ENCODE data around the gene DHX8.
"Not testable (repeated sequence)": the region's sequence is repeated elsewhere in the genome, so short reads cannot be mapped to it uniquely, and the experiment has no call there.

Gene DHX8

DNA sequence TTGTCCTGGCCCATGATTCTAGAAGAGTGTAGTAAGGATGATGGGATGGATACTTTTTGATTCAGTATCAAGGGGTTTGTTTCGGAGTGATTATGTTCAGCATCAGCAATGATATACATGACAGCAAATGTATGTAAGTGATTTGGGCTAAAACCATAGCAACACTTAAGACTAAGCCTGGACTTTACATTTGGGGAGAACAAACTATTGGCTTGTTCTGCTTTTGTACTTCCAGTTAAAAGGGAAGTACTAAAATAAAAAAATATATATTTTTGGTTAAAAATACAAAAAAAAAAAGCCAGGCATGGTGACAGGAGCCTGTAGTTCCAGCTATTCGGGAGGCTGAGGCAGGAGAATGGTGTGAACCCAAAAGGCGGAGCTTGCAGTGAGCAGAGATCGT lies 20.5 kb upstream of the DHX8 start:
- no peak for DNase-seq

DNA sequence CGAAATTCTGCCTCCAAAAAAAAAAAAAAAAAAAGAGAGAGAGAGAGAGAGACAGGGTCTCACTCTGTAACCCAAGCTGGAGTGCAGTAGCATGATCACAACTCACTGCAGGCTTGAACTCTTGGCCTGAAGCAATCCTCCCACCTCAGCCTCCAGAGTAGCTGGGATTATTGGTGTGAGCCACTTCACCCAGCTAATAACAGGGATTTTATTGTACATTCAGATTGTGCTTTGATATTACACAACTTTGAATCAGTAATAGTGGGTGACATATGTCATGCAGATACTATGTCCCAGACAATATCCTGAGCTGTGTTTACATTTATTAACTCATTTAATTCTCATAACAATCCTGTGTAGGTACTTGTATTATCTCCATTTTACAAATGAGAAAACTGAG lies 19.7 kb upstream of the DHX8 start:
- DNase-seq = no peak

DNA sequence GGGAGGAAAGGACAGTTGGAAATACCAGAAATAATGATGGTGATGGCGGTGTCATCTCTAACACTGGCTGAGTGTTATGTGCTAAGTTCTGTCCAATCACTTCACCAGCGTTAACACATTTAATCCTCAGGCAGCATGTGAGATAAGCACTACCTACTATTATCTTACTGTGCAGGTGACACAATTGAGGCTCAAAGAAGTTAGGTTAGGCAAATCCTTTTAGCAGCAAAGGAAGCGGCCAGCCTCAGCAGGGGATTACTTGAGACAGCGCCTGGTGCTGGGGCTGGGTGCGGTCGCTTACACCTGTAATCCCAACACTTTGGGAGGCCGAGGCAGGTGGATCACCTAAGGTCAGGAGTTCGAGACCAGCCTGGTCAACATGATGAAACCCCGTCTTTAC lies 18.7 kb upstream of the DHX8 start:
- no peak for DNase-seq

DNA sequence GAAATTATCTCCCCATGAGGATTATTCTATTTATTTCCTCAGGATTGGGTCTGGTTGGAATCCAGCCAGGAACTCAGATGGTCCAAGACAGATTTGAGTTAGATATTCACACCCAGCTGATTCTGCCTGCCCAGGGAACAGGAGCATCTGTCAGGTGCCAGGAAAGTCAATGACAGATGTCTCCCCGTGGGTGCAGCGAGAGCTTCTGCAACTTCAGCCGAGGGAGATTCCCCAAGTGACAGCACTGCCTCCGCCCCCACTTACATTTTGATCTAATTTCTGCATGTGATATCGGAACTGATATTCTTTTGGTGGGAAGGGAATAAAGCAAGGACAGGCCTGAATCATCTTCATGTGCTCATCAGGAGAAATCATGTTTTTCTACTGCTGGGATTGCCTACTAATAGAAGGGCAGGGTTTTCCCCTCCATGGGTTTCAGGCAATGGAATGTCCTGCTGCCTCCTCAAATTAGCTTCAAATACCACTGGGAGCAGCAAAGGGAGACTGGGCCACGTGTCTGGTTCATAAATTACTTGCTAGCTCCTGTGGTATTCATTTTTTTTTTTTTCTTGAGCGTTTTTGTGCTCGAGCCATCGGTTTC lies 15.7 kb upstream of the DHX8 start:
- DNase-seq = peak; percentile 63

DNA sequence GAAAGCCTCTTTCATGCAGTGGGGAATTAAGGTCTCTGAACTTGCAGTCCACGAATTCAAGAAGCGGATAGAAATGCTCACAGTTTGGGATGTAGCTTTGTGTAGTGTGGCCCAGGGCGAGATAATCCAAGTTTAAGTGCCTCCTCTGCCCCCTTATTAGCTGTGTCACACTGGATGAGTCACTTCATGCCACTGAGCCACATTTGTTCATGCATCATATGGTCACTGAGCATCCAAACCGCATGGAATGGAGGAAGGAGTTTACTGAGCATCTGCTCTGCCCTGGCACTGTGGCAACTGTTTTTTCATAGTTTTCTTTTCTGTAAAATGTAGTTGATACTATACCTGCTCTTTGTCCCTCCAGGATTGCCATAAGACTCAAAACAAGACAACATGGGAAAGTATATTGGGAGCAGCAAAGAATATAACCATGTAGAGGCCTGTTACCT lies 15.1 kb upstream of the DHX8 start:
- peak; percentile 39 for DNase-seq

DNA sequence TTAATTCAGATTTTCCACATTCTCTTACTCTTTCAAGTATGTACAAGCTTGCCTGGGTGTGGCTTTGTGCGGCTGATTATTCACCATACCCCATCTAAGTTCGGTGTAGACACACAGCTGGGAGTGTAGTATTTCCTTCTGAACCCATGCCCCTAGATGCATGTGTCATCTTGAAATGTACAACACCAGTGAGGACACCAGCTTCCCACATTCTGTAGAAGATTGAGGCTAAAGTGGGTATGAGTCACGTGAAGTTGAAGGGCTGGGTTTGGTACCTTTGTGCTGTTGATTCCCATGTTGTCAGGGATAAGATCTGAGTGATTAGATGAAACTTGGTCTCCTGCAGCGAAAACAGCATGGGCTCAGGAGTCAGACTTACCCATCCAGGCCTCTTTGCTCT lies 14.6 kb upstream of the DHX8 start:
- DNase-seq = no peak

DNA sequence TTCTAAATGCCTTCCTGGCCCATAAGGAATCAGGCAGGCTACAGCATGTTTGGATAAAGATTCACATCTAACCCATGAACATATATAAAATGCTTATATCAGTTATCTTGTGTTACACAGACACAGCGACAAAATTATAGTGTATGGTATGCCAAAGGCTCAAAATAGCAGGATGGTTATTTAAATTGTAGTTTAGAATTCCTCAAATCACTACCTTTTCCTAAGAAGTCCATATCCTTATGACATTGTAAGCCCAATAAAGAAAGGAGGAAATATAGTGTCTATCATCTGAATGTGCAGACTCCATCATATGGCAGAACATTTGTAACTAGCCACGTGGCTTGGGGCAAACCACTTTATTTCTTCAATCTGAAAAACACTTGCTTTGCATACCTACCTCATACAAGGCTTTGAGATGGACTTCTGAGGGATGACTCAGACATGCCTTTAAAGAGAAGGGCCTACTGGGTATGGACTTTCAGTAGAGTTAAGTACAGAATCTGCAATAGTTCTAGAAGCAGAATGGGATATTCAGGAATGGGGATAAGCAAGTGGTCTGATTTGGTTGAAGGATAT lies 12.1 kb upstream of the DHX8 start:
- DNase-seq = no peak

DNA sequence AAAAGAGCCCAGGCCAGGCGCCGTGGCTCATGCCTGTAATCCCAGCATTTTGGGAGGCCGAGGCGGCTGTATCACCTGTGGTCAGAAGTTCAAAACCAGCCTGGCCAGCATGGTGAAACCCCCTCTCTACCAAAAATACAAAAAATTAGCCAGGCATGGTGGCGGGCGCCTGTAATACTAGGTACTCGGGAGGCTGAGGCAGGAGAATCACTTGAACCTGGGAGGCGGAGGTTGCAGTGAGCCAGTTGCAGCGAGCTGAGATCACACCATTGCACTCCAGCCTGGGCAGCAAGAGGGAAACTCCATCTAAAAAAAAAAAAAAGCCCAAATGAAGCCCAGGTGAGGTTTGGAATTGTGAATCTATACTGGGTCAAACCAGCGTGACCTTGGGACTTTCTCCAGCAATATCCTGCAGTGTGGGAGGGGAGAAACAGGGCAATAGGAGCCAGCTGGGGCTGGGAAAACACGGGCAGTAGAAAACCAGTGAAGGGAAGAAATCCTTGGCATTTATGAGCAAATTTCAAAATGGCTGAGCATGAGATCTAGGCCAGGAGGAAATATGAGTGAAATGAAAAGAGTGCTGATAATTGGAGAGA lies 8.2 kb upstream of the DHX8 start:
- DNase-seq = no peak

DNA sequence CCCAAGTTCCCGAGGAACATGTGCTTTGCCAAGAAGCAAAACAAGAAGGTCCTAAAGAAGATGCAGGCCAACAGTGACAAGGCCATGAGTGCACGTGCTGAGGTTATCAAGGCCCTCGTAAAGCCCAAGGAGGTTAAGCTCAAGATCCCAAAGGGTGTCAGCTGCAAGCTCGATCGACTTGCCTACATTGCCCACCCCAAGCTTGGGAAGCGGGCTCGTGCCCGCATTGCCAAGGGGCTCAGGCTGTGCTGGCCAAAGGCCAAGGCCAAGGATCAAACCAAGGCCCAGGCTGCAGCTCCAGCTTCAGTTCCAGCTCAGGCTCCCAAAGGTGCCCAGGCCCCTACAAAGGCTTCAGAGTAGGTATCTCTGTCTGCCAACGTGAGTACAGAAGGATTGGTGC lies 7.5 kb upstream of the DHX8 start:
- DNase-seq = not testable (repeated sequence)

DNA sequence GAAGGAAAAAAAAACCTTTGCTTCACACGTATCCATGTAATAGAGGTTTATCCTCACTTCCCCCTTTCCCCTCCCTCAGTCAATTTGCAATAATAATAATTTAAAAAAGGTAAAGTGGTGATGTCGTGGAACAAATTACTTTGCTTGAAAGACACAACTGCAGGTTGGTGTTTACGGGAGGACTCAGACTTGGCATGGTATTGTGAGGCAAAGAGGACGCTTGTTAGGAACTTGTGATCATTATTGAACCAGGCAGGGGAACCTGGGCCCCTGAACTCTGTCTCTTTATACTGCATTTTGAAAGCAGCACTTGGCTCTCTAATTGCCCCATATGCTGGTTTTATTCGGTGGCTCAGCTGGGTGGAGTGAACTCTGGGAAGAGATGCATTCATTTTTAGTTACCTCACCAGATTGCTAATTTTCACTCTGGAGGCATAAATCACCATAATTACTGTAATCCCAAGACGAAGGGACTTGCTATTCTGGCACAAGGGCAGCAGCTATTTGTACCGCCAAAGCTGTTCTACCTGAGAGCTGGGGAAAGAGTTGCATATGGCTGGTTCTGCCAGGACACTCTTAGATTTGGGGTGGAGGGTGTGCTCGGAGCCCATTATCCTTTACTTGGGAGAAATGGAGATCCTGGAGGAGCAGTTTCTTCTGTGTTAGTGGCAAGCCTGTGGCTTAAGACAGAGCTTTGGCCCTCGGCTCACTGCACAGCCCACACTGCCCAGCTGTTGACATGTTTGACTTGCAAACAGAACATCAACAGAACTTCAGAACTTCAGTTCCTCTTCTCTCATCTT lies 5.7 kb upstream of the DHX8 start:
- DNase-seq = peak; percentile 93

DNA sequence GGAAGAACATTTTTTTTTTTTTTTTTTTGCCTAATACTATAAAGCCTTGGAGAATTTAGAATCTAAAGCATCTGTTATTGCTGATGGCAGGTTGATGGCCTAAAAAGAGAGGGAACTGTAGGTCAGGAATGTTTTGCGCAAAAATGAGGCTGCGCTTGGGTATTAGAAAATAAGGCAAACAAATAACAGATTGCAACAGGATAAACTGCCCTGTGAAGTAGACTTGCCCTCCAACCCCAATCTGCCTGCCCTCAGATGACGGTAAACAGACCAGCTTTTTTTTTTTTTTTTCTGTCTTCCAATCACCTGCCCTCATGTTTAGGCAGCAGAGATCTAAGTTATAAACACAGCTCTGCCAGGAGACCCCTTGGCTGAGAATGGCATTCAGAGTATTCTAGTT lies 3.8 kb upstream of the DHX8 start:
- DNase-seq = no peak

DNA sequence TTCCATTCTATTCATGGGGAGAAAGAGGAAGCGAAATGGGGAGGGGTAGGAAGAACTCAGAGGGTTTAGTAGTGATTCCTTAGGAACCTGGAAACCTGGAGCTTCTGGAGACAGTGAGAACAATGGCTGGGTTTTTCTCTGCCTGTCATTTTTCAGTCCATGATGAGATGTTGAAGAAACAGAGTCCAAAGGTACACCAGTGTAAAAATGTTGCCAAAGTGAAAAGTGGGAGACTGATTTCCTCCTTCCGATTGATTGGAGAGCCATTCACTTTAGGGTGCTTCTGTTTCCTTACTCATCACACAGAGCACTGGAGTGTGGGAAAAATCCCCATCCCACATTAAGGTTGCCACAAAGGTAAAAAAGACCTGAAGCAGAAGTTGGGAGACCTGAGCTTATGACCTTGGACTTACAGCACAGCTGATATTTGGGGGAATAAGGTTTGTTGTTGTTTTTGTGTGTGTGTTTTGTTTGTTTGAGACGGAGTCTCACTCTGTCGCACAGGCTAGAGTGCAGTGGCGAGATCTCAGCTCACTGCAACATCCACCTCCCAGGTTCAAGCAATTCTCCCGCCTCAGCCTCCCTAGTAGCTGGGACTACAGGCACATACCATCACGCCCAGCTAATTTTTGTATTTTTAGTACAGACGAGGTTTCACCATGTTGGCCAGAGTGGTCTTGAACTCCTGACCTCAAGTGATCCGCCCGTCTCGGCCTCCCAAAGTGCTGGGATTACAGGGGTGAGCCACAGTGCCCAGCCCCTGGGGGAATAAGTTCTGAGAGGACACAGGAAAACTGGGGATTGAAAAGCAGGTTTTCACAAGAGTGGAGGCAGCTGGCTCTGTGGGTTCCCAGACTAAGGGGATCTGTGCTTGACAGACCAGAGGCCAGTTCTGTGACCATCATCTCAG lies 1.4 kb upstream of the DHX8 start:
- no peak for DNase-seq

DNA sequence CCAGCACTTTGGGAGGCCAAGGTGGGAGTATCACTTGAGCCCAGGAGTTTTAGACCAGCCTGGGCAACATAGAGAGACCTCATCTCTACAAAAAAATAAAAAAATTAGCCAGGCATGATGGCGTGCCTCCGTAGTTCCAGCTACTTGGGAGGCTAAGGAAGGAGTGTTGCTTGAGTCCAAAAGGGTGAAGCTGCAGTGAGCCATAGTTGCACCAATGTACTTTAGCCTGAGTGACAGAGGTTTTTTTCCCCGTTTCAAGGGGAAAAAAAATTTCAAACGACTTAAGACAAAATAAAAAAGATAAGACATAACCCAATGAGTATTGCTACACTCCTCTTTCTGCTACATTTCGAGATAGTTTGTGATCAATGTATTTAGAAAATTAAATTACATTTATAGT lies 6.8 kb downstream of the DHX8 start:
- DNase-seq = no peak

DNA sequence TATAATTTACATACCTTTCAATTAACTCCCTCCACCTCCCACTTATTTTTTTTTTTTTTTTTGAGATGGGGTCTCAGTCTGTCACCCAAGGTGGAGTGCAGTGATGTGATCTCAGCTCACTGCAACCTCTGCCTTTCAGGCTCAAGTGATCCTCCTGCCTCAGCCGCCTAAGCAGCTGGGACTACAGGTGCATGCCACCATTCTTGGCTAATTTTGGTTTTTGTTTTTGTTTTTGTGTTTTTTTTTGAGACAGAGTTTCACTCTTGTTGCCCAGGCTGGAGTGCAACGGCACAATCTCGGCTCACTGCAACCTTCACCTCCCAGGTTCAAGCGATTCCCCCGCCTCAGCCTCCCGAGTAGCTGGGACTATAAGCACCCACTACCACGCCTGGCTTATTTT lies 25.7 kb downstream of the DHX8 start:
- DNase-seq = not testable (repeated sequence)

DNA sequence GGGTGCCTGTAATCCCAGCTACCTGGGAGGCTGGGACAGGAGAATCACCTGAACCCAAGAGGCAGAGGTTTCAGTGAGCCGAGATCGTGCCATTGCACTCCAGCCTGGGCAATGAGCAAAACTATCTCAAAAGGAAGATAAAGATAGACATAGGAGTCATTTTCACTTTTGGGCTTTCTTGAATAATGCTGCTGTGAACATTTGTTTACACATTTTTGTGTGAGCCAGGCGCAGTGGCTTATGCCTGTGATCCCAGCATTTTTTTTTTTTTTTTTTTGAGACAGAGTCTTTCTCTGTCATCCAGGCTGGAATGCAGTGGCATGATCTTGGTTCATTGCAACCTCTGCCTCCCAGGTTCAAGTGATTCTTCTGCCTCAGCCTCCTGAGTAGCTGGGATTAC lies 27.4 kb downstream of the DHX8 start:
- DNase-seq = not testable (repeated sequence)

DNA sequence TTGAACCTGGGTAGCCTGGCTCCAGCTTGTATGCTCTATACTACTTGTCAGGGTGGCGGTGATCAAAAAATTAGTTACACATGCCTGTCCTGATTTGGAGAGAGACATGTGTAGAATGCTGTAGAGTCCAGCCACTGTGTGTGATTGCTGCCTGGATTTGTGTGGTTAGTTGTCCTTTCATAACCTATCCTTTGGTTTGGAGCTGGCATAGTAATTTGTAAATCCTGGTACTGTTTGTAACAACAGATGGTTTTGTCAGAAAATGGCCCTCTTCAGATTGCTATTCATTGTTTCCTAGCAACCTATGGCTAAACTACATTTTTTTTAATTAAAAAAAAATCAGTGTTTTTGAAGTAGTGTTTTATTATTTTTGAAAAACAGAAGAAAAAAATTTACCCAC lies 31.9 kb downstream of the DHX8 start:
- no peak for DNase-seq

DNA sequence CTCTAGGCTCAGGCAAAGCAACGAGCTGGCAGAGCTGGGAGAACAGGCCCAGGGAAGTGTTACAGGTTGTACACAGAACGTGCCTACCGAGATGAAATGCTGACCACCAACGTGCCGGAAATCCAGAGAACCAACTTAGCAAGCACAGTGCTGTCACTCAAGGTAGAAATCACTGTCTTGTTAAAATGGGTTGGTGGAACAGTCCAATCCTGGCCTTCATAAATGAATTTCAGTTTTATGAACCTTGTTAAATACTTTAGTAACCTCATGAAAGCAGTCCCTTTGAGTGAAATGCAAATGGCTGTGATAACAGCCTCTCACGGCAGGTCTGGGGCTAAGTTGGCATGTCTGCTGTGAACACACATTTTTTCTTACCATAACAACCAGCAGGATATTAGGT lies 33.4 kb downstream of the DHX8 start:
- DNase-seq = no peak

DNA sequence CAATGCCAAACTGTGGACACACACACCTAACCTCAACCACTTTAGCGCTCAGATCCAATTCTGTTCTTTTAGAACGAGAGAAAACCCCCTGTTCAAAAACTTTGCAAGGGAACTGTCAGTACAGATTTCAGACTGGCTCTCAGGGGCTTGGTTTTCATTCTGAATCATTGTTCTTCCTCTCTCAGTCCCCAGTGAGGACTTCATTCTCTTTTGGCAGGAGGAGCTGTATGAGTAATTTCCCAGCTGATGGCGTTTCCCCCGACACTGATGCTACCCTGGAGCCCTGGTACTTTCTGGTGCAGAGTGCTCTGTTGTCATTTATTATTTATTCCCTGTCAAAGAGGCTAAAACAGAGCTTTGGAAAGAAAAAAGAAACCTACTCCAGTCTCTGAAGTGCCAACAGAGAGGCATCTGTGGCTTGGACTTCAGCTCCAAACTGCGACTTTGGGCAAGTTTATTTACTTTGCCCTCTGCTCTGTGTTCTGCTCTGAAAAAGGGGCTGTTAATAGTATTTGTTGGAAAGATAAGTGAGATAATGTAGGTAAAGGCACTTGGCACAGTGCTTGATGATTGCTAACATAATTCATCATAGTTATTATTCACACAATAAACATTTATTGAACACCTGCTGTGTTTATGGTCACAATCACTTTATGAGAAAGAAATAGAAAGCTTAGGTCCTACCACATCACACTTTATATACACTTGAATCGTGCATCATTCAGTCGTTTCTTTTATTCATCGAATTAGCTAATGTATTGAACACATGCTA lies 34.0 kb downstream of the DHX8 start:
- no peak for DNase-seq

DNA sequence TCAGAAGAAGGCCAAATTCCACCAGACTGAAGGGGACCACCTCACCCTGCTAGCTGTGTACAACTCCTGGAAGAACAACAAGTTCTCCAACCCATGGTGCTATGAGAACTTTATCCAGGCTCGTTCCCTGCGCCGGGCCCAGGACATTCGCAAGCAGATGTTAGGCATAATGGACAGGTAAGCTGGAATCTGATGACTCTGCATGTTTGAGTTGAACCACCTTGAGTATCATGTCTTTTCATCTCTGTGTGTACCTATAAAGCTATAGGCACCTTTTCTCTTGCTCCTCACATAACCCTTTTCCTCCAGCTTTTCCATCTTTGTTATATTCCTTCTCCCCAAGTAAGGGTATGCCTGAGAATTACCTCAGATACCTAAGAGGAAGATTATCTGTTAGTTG lies 37.6 kb downstream of the DHX8 start:
- no peak for DNase-seq

DNA sequence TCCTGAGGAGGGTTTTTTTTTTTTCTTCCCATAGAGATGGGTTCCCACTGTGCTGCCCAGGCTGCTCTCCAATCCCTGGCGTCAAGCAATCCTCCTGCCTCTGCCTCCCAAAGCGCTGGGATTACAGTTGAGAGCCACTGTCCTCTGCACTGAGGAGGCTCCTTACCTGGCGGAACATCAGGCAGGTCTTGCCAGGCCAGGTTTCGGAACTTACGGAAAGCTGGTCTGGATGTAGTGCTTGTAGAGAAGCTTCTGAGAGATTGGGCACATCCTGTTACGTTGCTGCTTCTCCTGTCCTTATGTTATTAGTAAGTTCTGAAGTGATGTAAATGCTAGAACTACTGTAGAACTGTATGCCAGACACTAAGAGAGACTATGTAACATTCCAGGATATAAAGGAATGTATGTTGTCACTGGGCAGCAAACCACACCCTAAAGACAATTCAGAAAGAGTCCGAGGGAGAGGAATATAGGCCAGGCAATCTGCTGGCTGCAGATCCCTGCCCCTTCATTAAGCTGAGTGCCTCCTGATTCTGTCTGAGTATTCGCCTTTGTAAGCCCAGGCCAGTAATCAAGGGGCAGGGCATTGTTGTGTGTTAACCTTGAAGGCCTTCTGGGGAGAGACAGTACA lies 41.3 kb downstream of the DHX8 start:
- DNase-seq = no peak

DNA sequence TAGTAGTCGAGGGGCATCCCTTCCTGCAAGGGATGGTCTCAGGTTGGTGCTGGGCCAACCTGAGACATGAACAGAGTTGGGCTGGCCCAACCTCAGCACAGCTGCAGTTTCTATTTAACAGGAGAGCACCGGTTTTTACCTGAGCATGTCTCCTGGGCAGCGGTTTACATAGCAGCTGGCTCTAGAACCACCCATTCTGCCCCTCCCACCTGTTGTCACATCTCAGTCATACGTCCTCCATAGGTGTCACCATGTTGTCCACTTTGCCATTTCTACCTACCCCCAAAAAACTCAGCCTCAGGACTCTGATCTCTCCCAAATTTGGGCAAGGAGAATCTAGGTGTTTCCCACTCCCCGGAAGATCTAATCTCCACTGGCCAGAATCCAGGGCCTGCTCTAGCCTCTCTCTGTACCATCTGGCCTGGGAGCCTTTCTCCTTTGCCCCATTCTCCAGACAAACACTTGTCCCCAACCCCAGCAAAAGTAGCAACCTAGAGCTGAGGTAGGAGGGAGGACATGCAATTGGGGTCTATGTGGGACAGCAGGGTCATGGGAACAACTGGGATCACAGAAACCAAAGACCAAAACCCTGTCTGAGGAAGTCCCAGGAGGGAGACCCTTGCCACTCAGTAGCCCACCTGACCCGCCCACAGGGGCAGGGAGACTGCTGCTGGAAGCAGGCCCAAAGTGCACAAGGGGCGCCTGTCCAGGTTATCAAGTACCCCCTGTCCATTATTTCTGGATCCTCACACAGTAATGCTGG lies 43.3 kb downstream of the DHX8 start:
- no peak for DNase-seq
